Measurements from ENCODE around the gene MYOM1. TPM values are rescaled to one million over a fixed set of nuclear protein-coding genes. Genes with fewer than 3 reads are reported as not detected.

Gene MYOM1
- total RNA-seq, result 1 to 10 TPM; 2.7 to 3.3 TPM

- POLR2A ChIA-PET, result no interaction called here
- no peaks in the 10 kb centered on the region for H3K9me3 Mint-ChIP-seq
- no peak within 1 kb of the TSS for H3K27ac Mint-ChIP-seq
- peaks cover 3% of the 10 kb centered on the region for H3K27me3 Mint-ChIP-seq
- H3K36me3 Mint-ChIP-seq, result no peaks in the 10 kb centered on the region
- no peaks in the 10 kb centered on the region for H3K4me1 Mint-ChIP-seq
- DNase-seq (no peak), ATAC-seq (ENCODE audit: low read depth) (no peak)
- H3K4me3 Mint-ChIP-seq, result no peak within 1 kb of the TSS
These were observed at the start of gene MYOM1 for GRCh38 chr18:3219631-3220335. TSS of gene MYOM1 (minus strand) at chr18:3219968. CDS start at chr18:3215223, 4,745 bp downstream.

DNA sequence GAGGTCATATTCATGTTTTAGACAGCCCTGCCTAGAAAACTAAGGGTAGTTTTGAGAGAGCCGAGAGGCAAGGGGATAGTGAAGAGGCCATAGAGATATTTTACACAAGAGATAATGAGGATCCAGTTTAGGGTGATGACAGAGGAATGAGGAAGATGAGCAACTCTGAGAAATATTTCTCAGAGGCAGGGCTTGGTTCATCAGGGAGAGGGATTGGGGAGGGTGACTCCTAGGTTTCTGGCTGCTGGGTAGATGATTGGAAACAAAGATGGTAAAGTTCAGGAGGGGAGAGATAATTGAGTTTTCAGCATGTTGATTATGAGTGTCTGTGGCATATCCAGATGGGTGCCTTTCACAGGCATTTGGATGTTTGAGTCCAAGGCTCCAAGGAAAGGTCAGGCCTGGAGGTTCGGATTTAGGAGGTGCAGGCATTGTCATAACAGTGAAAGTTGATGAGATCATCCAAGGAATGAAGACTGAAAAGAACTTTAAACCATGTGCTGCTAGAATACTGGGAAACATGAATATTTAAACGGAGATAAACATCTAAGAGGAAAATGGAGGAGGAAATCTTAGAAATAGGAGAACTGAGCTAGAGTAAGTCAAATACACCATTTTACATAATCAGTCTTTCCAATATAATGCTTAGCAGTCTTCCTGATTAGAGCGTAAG, 49.6 kb upstream of the MYOM1 start:
- no peak for DNase-seq
- peaks cover 55% of the 10 kb centered on the region for H3K4me1 Mint-ChIP-seq
- peaks cover 15% of the 10 kb centered on the region for H3K36me3 Mint-ChIP-seq
- no peak overlapping the region for H3K27ac Mint-ChIP-seq
- POLR2A ChIA-PET, result no interaction called here
- H3K4me3 Mint-ChIP-seq, result peak overlapping the region; percentile 17
- no peaks in the 10 kb centered on the region for H3K9me3 Mint-ChIP-seq
- no peaks in the 10 kb centered on the region for H3K27me3 Mint-ChIP-seq
- ATAC-seq (ENCODE audit: low read depth), result no peak

GRCh38 chr18:3268306-3268705, 48.5 kb upstream of the MYOM1 start:
- Mint-ChIP-seq H3K4me1 (peaks cover 61% of the 10 kb centered on the region), H3K36me3 (peaks cover 17% of the 10 kb centered on the region), H3K27ac (no peak overlapping the region), H3K27me3 (no peaks in the 10 kb centered on the region), H3K4me3 (no peak overlapping the region), H3K9me3 (no peaks in the 10 kb centered on the region)
- POLR2A ChIA-PET, result no interaction called here
- ATAC-seq (ENCODE audit: low read depth), result no peak
- DNase-seq, result no peak

DNA sequence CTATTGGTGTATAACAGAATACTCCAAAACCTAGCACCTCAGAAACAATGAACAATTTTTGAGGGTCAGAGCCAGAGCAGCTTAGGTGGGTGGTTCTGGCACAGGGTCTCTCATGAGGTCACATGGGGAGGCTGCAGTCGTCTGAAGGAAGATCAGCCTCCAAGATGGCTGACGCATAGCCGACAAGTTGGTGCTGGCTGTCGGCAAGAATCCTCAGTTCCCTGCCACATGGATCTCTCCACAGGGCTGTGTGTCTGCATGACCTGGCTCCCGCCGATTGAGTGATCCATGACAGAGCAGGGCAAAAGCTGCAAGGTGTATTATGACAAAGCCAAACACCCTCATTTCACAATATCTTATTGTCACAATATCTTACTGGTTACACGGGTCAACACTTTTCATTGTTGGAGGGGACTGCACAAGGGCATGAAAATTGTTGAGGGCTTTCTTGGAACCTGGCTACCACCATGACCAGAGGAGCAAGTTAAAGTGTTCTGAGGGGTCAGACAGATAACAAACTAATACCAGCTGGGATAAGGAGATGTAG, 46.4 kb upstream of the MYOM1 start:
- no peak for ATAC-seq (ENCODE audit: low read depth)
- POLR2A ChIA-PET, result no interaction called here
- Mint-ChIP-seq H3K27me3 (no peaks in the 10 kb centered on the region), H3K4me1 (peaks cover 56% of the 10 kb centered on the region), H3K4me3 (peak overlapping the region; percentile 8), H3K9me3 (no peaks in the 10 kb centered on the region), H3K27ac (no peak overlapping the region), H3K36me3 (peaks cover 21% of the 10 kb centered on the region)
- no peak for DNase-seq

GRCh38 chr18:3265564-3266033, 45.8 kb upstream of the MYOM1 start:
- H3K4me3 Mint-ChIP-seq, result peak overlapping the region; percentile 47
- no peaks in the 10 kb centered on the region for H3K27me3 Mint-ChIP-seq
- ATAC-seq (ENCODE audit: low read depth) (no peak), DNase-seq (no peak)
- POLR2A ChIA-PET, result no interaction called here
- no peak overlapping the region for H3K27ac Mint-ChIP-seq
- peaks cover 23% of the 10 kb centered on the region for H3K36me3 Mint-ChIP-seq
- no peaks in the 10 kb centered on the region for H3K9me3 Mint-ChIP-seq
- H3K4me1 Mint-ChIP-seq, result peaks cover 58% of the 10 kb centered on the region

GRCh38 chr18:3264362-3264761, 44.6 kb upstream of the MYOM1 start:
- ATAC-seq (ENCODE audit: low read depth) (no peak), DNase-seq (no peak)
- H3K27ac Mint-ChIP-seq, result no peak overlapping the region
- H3K27me3 Mint-ChIP-seq, result no peaks in the 10 kb centered on the region
- H3K4me1 Mint-ChIP-seq, result peaks cover 58% of the 10 kb centered on the region
- H3K9me3 Mint-ChIP-seq, result no peaks in the 10 kb centered on the region
- POLR2A ChIA-PET, result interaction anchor here (0.7 to 2.1 kb wide), 4 partner anchors 10 to 185 kb away, joined by 3 to 27 read pairs (median 6); partner anchors contain the start of gene MYL12A
- peak overlapping the region; percentile 84 for H3K4me3 Mint-ChIP-seq
- H3K36me3 Mint-ChIP-seq, result peaks cover 24% of the 10 kb centered on the region

GRCh38 chr18:3263132-3263700, 43.4 kb upstream of the MYOM1 start:
- peaks cover 25% of the 10 kb centered on the region for H3K36me3 Mint-ChIP-seq
- peak overlapping the region; percentile 84 for H3K4me3 Mint-ChIP-seq
- DNase-seq (no peak), ATAC-seq (ENCODE audit: low read depth) (no peak)
- no peaks in the 10 kb centered on the region for H3K9me3 Mint-ChIP-seq
- peak overlapping the region; percentile 93 for H3K27ac Mint-ChIP-seq
- no peaks in the 10 kb centered on the region for H3K27me3 Mint-ChIP-seq
- peaks cover 57% of the 10 kb centered on the region for H3K4me1 Mint-ChIP-seq
- POLR2A ChIA-PET, result interaction anchor here (0.6 to 2.1 kb wide), 6 partner anchors 10 to 358 kb away, joined by 3 to 27 read pairs (median 3); partner anchors contain the start of gene MYL12A

DNA sequence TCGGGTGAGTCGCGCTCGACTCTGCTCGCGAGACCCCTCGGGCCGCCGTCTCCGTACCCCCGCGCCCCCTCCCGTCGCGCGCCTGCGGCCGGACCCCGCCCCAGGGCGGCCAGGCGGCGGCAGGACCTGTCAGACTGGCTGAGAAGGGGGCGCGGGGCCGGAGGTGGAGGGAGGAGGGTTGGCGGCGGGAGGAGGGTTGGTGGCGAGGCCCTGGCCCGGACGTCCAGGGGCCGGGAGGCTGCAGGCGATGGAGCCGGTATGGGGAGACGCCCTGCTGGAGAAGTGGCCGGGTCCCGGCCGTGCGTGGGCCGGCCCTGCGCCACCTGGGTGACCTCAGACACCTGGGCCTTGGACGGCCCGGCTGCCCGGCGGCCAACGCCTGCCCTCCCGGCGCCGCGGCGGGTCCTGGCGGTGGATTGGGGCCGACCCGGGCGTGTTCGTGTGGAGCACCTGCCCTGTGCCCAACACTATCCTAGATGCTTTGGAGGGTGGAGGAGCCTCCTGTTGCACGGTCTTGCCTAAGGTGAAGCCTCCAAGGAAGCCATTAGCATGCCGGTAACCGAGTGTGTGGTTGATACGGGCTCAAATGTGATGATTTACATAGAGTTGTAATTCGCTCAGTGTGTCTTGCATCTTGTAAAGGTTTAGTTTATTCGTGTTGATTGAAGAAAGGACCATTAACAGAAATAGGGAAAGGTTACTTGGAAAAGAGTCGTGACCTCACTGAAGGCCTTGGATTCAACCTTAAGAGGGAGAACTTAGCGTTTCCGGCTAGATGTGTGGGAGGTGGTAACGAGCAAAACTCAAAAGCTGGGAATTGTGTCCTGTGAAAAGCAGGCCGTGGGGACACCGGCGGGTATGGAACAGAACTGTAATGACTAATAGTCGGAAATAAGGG, 42.7 kb upstream of the MYOM1 start:
- H3K9me3 Mint-ChIP-seq, result no peaks in the 10 kb centered on the region
- peak; percentile 38 for ATAC-seq (ENCODE audit: low read depth)
- POLR2A ChIA-PET, result interaction anchor here (1.0 to 3.5 kb wide), 12 partner anchors 10 to 359 kb away, joined by 3 to 159 read pairs (median 4); partner anchors contain the start of genes MYL12A and TGIF1
- no peaks in the 10 kb centered on the region for H3K27me3 Mint-ChIP-seq
- H3K4me3 Mint-ChIP-seq, result peak overlapping the region; percentile 99
- H3K4me1 Mint-ChIP-seq, result peaks cover 58% of the 10 kb centered on the region
- peak overlapping the region; percentile 93 for H3K27ac Mint-ChIP-seq
- peaks cover 29% of the 10 kb centered on the region for H3K36me3 Mint-ChIP-seq
- DNase-seq, result peak; percentile 70

GRCh38 chr18:3261373-3262233, 41.8 kb upstream of the MYOM1 start, which contains the start of gene MYL12B:
TSS of gene MYL12B (plus strand) at chr18:3262133. CDS start at chr18:3272899, 10,766 bp downstream.
- peak within 1 kb of the TSS; percentile 100 for H3K27ac Mint-ChIP-seq
- H3K27me3 Mint-ChIP-seq, result no peaks in the 10 kb centered on the region
- no peaks in the 10 kb centered on the region for H3K9me3 Mint-ChIP-seq
- POLR2A ChIA-PET, result interaction anchor here (0.5 to 3.5 kb wide), 13 partner anchors 12 to 360 kb away, joined by 3 to 159 read pairs (median 3); partner anchors contain the start of genes MYL12A and TGIF1
- peak within 1 kb of the TSS; percentile 99 for H3K4me3 Mint-ChIP-seq
- peaks cover 55% of the 10 kb centered on the region for H3K4me1 Mint-ChIP-seq
- ATAC-seq (ENCODE audit: low read depth), result peak; percentile 69
- peak; percentile 87 for DNase-seq
- H3K36me3 Mint-ChIP-seq, result peaks cover 37% of the 10 kb centered on the region

GRCh38 chr18:3260995-3261372, 41.2 kb upstream of the MYOM1 start:
- Mint-ChIP-seq H3K27me3 (no peaks in the 10 kb centered on the region), H3K4me3 (peak overlapping the region; percentile 99), H3K36me3 (peaks cover 38% of the 10 kb centered on the region), H3K4me1 (peaks cover 50% of the 10 kb centered on the region), H3K9me3 (no peaks in the 10 kb centered on the region), H3K27ac (peak overlapping the region; percentile 100)
- DNase-seq, result no peak
- ATAC-seq (ENCODE audit: low read depth), result peak; percentile 0
- POLR2A ChIA-PET, result interaction anchor here (0.5 to 3.5 kb wide), 14 partner anchors 12 to 620 kb away, joined by 3 to 159 read pairs (median 4); partner anchors contain the start of genes MYL12A and TGIF1

DNA sequence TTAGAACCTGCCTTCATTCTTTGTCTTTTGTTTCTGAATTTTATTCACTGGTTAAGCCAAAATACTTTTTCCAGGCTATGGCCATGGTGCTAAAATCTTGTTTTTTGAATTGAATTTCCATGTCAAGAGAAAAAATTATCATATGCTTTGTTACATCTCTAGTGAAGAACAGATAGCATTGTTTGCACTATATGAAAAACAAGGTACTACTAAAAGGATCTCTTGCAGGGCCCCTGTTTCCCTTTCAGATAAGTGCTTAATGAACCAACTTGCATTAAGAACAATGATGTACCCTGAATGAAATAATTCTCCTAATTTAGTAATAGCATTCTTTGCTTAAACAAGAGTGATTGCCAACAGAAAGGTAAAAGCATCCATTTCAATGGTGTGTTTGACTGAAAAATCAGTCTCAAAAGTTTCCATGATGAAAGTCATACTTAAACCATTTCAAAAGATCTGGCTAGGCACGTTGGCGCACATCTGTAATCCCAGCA, 37.9 kb upstream of the MYOM1 start:
- Mint-ChIP-seq H3K27ac (peak overlapping the region; percentile 54), H3K36me3 (peaks cover 53% of the 10 kb centered on the region), H3K4me3 (no peak overlapping the region), H3K4me1 (peaks cover 53% of the 10 kb centered on the region), H3K9me3 (no peaks in the 10 kb centered on the region), H3K27me3 (no peaks in the 10 kb centered on the region)
- ATAC-seq (ENCODE audit: low read depth), result no peak
- DNase-seq, result no peak
- POLR2A ChIA-PET, result no interaction called here

Measured in activated naive CD8-positive, alpha-beta T cell treated with anti-CD3 and anti-CD28 coated beads, Interleukin-2, amount 10 ng/mL, durations not matched to agents 7 days and 5 days (primary cell).